Measurements from ENCODE around the gene ZNF780B. TPM values are rescaled to one million over a fixed set of nuclear protein-coding genes. Genes with fewer than 3 reads are reported as not detected.
A peak's percentile ranks its signal among the peaks of the same experiment; 100 is the strongest.

Gene ZNF780B
- total RNA-seq = 11.4 TPM
- long read RNA-seq, partial matches to known transcripts = 0 of 1 reads
- long read RNA-seq, other reads (novel, unspliced or antisense) = 1 of 1 reads

DNA sequence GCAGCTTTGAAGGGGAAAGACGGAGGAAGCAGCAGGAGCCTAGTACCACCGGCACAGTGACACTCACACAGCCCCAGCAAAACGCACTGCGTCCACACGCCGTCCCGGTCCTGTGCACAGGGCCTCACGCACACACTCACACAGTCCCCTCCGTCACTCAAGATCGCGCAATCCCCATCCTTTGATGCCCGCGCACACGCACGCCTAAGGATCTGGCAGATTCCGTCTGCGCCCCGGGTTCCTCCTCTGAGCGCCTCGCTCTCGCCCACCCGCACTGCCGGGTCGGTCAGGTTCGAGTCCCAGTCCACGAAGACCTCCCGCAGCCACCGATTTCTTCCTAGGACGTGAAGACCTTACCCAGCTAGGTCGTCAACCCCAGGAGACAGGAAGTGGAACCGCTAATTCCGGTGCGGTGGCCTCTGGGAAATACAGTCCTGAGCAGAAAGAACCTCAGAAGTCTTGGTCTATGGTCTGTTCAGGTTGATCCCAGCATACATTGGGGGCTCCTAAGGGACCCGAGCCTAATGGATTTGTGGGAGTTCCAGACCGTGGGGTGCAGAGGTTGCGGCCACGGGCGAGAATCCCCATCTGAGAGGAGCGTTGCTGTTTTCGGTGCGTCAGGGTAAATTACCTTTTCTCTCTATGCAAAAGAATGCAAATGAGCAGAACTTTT, at the start of gene ZNF780B:
Gene ZNF780B, minus strand, starts transcription at position 400 of the 673 bp plus-strand sequence. CDS start 5,899 bp downstream, outside the sequence.
- DNase-seq (ENCODE audit: low spot score) = no peak

DNA sequence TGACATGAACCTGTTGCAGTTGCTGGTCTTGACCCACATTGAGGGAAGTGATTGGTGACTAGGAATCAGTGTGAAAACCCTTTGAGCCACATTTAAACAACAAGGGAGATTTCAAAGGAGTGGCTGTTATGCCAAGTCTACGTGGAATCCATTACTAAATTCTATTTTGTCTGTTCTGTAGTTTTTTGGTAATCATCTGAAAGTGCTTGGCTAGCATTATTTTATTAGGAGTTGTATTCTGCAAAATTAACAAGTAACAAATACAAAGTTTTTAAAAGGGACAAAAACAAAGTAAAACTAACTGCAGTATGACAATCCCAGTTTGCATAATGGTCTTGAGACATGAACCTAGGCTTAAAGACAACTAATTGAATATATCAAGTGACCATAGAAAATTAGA, 48.7 kb upstream of the ZNF780B start:
- DNase-seq (ENCODE audit: low spot score) = no peak

DNA sequence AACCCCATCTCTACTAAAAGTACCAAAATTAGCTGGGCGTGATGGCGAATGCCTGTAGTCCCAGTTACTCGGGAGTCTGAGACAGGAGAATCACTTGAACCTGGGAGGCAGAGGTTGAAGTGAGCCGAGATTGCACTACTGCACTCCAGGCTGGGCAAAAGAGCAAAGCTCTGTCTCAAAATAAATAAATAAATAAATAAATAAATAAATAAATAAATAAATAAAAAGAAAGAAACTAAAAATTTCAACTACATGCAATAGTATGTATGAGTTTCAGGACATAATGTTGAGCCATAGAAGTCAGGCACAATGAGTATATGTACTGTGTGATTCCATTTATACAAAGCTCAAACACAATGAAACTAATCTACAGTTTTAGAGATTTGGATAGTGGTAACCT, 47.6 kb upstream of the ZNF780B start:
- DNase-seq (ENCODE audit: low spot score) = no peak

DNA sequence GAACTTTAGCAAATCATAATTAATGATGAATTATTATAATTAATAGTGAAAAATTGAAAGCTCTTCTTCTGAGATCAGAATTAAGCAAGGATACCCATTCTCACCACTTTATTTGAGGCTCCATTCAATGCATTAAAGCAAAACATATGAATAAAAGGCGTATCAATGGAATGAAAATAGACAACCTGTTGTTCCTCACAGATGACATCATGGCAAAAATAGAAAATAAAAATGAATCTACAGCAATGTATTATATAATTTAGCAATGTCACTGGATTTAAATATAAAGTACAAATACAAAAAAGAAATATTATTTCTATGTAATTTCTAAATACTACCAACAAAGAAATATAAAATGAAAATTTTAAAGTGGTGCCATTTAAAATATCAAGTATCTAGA, 45.8 kb upstream of the ZNF780B start:
- DNase-seq (ENCODE audit: low spot score) = no peak

DNA sequence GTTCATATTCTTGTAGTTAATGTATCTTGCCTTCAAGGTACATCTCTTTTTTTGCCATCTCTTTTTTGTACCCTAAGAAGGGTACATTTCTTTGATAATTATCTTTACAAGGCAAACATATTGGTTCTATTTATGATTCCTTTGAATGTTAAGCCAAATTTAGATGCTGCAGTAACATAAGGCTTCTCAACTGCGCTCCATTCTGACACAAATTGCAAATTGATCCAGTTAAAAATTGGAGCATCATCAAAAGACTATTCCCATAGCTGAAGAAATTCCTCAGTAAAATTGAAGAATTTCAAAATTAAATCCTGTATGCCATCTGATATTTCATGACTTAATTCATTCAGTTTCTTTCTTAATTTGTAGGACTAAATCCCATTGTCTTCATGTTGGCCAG, 37.4 kb upstream of the ZNF780B start:
- DNase-seq (ENCODE audit: low spot score) = no peak

DNA sequence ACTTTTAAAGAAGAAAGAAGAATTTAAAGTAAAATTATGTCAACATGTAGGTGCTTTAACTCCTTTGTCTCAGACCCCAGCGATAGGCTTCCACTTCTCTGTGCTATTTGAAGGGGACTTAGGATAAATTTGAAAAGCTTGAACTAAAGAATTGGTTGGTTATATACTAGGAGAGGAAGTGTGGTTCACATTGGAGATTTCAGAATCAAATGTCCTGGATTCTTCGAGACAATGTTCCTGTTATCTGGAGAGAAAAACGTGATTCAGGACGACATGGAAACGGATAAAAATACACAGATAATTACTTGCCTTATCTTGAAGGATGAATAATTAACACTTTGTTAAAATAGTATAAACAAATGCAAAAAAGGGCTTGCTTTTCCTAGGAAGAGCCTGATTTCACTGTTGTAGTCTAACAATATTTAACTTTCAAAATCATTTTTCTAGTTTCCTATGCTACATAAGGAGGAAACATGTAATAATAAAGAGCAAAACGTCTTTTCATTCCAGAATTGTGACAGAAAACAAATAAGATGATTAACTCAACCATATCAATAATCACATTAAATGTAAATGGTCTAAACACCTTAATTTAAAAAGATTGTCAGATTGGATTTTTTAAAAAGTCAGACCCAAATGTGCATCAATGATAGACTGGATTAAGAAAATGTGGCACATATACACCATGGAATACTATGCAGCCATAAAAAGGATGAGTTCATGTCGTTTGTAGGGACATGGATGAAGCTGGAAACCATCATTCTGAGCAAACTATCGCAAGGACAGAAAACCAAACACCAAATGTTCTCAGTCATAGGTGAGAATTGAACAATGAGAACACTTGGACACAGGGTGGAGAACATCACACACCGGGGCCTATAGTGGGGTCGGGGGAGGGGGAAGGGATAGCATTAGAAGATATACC, 35.4 kb upstream of the ZNF780B start:
- no peak for DNase-seq (ENCODE audit: low spot score)

DNA sequence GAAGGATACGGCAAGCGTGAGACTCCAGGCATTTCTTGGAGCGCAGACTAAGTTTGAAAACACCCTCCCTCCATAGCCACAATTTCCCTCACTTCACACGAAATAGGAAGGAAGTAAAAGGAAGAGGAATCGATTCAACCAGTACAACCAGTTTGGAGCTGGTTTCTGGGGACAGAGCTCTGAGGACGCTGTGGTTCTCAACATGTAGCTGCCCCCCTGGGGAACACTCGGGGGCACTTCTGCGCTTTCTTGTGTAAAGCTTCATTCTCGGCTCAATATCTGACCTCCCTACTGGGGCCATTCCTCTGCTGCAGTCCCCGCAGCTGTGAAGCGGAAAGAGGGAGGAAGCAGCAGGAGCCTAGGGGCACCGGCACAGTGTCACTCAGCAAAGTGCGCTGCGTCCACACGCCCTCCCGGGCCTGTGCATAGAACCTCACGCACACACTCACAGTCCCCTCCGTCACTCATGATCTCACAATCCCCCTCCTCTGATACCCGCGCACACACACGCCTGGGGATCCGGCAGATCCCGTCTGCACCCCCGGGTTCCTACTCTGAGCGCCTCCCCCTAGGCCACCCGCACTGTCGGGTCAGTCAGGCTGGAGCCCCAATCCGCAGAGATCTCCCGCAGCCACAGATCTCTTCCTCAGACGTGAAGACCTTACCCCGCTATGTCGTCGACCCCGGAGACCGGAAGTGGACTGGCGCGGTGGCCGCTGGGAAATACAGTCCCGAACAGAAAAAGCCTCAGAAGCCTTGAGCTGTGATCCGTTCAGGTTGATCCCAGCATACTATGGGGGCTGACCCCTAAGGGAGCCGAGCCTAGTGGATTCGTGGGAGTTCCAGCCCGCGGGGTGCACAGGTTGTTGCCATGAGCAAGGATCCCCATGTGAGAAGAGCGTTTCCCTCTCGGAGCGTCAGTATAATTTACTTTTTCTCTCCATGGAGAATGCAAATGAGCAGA, 34.5 kb upstream of the ZNF780B start, which contains the start of gene ZNF780A:
Gene ZNF780A, minus strand, starts transcription at position 703 of the 964 bp plus-strand sequence. CDS start 6,190 bp downstream, outside the sequence.
- peak; percentile 91 for DNase-seq (ENCODE audit: low spot score)

DNA sequence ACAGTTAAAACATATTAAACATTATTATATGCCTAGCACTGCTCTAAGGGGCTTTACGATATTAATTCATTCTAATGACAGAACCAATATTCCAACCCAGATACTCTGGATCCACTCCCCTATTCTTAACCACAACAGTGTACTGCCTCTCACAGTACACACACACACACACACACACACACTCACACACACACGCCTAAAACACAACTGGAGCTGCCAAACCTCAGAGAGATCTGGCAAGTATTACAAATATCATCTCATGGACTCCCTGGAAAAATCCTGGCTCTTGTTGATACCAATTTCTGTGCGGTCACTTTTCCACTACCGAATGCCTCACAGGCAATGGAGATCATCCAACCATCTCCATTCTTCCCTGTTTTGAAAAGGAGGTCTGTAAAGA, 33.4 kb upstream of the ZNF780B start:
- DNase-seq (ENCODE audit: low spot score) = no peak

DNA sequence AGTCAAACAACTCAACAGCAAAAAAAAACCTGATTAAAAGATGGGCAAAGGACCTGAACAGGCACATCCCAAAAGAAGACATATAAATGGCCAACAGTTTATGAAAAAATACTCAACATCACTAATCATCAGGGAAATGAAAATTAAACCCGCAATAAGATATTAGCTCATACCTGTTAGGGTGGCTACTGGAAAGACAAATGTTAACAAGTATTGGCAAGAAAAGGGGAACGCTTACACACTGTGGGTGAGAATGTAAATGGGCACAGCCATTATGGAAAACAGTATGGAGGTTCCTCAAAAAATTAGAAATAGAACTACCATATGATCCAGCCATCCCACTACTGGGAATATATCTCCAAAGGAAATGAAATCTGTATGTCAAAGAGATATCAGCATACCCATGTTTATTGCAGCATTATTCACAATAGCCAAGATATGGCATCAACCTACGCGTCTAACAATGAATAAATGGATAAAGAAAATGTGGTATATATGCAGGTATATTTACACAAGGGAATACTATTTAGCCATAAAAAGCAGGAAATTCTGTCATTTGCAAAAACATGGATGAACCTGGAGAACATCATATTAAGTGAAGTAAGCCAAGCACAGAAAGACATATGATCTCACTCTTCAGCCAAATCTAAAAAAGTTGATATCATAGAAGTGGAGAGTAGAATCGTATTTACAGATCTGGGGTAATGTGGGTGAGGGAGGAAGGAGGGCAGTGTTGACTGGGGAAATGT, 32.4 kb upstream of the ZNF780B start:
- DNase-seq (ENCODE audit: low spot score) = no peak

DNA sequence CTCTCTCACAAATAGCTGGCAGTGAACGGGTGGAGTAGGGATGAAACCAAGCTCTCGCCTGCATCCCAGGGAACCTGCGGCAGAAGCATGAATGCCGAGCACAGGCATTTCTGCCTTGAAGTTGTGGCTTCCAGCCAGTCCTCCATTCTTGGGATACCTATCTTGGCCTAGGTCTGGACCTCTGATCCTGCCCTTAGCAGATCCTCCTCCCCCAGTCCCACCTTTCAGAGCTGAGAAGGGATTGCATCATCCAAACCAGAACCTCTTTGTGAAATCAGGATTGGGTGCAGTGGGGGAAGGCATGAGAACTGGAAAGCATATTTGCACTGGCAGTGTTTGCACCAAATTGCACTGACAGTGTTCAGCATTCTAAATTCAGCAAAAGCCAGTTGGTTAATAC, 28.9 kb upstream of the ZNF780B start:
- no peak for DNase-seq (ENCODE audit: low spot score)

DNA sequence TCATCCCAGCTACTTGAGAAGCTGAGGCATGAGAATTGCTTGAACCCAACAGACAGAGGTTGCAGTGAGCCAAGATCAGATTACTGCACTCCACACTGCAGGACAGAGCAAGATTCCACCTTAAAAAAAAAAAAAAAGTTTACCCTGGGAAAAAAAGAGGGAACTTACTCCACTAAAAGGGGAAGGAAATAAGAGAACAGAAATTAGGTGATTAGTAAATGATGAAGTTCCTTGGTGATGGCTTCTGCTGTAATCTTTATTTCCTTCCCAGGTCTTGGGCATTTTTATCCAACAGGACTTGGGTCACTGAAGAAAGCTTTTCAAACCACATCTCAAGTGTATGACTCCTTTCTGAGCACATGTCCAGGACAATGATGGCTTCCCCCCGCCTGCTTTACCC, 25.4 kb upstream of the ZNF780B start:
- no peak for DNase-seq (ENCODE audit: low spot score)

DNA sequence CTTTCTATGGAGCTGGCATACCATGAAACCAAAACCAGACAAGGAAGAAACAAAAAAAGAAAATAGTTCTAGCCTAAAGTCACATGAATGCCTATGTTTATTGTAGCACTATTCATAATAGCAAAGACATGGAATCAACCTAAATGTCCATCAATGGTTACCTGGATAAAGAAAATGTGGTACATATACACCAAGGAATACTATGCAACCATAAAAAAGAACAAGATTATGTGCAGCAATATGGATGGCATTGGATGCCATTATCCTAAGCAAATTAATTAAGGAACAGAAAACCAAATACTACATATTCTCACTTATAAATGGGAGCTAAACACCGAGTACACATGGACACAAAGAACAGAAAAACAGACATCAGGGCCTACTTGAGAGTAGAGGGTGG, 24.3 kb upstream of the ZNF780B start:
- no peak for DNase-seq (ENCODE audit: low spot score)

DNA sequence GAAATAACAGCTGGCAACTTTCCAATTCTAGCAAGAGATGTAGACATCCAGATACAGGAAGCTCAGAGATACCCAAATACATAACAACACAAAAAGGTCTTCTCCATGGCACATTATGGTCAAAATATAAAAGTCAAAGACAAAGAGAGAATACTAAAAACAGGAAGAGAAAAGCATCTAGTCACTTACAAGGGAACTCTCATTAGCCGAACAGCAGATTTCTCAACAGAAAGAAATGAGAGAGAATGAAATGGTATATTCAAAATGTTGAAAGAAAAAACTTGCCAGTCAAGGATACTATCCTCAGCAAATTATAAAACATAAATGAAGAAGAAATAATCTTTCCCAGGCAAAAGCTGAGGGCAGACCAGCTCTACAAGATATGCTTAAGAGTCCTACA, 22.3 kb upstream of the ZNF780B start:
- no peak for DNase-seq (ENCODE audit: low spot score)

DNA sequence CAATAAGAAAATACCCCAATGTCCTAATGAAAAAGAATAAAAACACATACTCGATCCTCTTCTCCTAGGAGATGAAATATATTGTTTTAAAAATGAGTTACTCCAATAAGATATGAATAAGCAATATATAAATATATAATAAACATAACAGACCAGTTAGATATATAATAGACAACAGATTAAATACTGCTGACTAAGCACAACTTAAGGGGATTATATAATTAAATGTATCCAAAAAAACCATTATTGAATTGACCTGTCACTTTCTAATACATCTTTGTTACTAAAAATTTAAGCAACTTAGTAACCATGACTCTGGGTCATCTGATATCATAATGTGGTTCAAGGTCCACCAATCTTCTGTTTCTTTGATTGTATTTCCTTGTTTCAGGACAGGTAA, 14.0 kb upstream of the ZNF780B start:
- no peak for DNase-seq (ENCODE audit: low spot score)

DNA sequence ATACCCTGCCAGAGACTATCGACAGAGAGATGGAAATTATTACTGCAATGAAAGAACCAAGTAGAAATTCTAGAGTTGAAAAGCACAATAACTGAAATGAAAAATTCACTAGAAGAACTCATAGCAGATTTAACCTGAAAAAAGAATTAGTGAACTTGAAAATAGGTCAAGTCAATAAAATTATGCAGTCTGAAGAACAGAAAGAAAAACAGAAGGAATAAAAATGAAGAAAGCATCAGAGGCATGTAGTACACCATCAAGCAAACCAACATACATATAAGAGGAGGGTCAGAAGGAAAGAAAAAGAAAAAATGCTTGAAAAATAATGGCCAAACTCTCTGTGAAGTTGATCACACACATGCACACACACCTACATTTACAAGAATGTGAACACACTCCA, 3.6 kb upstream of the ZNF780B start:
- DNase-seq (ENCODE audit: low spot score) = no peak

DNA sequence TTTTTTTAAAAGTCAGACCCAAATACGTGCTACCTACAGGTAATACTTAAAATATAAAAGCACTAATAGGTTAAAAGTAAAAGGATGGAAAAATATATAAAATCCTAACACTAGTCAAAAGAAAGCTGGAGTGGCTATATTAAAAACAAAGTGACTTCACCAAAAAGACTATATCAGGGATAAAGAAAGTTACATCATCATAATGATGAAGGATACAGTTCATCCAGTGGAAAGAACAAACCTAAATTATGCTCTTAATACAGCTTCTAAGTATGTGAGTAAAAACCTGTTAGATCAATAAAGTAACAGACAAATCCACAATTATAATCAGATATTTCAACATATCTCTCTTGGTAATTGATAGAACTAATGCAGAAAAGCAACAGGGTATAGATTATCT, 1.1 kb upstream of the ZNF780B start:
- no peak for DNase-seq (ENCODE audit: low spot score)

DNA sequence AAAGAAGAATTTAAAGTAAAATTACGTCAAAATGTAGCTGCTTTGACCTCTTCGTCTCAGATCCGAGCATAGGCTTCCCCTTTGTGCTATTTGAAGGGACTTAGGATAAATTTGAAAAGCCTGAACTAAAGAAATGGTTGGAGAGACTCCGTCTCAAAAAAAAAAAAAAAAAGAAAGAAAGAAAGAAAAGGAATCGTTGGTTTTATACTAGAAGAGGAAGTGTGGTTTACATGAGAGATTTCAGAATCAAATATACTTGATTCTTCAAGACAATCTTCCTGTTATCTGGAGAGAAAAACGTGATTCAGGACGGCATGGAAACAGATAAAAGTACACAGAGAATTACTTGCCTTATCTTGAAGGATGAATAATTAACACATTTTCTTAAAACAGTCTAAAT, 474 bp upstream of the ZNF780B start:
- no peak for DNase-seq (ENCODE audit: low spot score)

DNA sequence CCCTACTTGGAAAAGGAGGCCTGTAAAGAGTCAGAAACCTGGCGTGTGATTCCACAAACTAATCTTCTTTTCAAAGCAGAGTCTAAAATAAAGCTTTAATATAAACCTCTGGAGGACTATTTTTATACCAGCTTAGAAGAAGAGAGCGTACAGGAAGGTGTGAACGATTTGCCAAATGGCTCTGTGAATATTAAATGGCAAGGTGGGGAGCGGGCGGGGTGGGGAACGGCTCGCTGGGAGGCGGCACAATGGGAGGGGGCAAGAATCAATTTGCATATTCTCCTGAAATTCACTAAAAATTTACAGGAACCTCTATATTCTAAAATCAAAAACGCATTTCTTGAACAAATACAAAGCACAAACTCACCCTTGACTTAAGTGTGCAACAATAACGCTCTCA, 982 bp downstream of the ZNF780B start:
- no peak for DNase-seq (ENCODE audit: low spot score)

DNA sequence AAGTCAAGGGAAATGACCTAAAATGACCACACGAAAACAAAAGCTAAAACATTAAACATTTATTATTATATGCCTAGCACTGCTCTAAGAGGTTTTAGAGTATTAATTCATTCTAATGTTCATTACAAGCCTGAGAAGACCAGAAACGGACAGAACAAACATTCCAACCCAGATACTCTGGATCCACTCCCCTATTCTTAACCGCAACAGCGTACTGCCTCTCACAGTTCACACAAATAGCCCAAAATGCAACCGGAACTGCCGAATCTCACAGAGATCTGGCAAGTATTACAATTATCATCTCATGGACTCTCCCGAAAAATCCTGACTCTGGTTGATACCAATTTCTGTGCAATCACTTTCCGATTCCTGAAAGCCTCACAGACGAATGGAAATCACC, 1.4 kb downstream of the ZNF780B start:
- no peak for DNase-seq (ENCODE audit: low spot score)

DNA sequence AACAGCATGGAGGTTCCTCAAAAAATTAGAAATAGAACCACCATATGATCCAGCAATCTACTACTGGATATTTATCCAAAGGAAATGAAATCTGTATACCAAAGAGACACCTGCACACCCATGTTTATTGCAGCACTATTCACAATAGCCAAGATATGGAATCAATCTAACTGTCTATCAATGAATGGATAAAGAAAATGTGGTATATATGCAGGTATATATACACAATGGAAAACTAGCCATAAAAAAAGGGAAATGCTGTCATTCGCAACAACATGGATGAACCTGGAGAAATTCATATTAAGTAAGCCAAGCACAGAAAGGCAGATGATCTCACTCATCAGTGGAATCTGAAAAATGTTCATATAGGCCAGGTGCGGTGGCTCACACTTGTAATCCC, 2.5 kb downstream of the ZNF780B start:
- no peak for DNase-seq (ENCODE audit: low spot score)

Data from mesenteric fat pad (tissue), 1 donor.